ENCODE results near the gene SYT9. TPM values are rescaled to one million over a fixed set of nuclear protein-coding genes. Genes with fewer than 3 reads are reported as not detected.

Gene SYT9
- total and polyA plus RNA-seq, 2 donors (not counting 3 experiments of a cell fraction or from before 2014, with no cell fraction given) = 0.23 TPM; not detected in 1

- H3K4me3 ChIP-seq (replicated peaks in 1 of 3; ENCODE audit: insufficient read depth in 1 of 3, low read depth in 1 of 3, low read length in 3 of 3) = no peak overlapping the region
- peak overlapping the region; percentile 82 for H3K27ac ChIP-seq (ENCODE audit: insufficient read depth, low read depth, low read length)
- H3K27me3 ChIP-seq (ENCODE audit: control insufficient read depth in 2 of 2, insufficient read depth in 2 of 2, low read length in 2 of 2) = no peaks in the 10 kb centered on the region
- no TSS peak for BruUV-seq (replicated peaks)
- H3K4me2 ChIP-seq (ENCODE audit: insufficient read depth, low read length) = peak overlapping the region; percentile 46
- H3K36me3 ChIP-seq (ENCODE audit: control insufficient read depth in 2 of 2, extremely low read depth in 1 of 2, insufficient read depth in 2 of 2, low read length in 2 of 2) = no peaks in the 10 kb centered on the region
- peaks cover 15% of the 10 kb centered on the region for H3K4me1 ChIP-seq (ENCODE audit: control insufficient read depth, extremely low read depth, insufficient read depth, low read length)
- peak; percentile 67 for FAIRE-seq
- CTCF ChIA-PET = no interaction called here
- dilution Hi-C loops (cut with MboI; ENCODE audit: extremely low pct_ligation_motif_present, low sequenced_read_pairs) = no loop called here
- TF ChIP-seq POLR2A (IDR thresholded peaks at IDR 0.05; ENCODE audit: low read depth, low read length) (no peak), POLR2AphosphoS5 (IDR thresholded peaks at IDR 0.05; ENCODE audit: insufficient read depth, low read depth, low read length) (peak; percentile 39), JUN (IDR thresholded peaks at IDR 0.05; ENCODE audit: borderline replicate concordance, insufficient read depth, insufficient read length, low read depth) (peak; percentile 52), GATA2 (IDR thresholded peaks at IDR 0.05; ENCODE audit: insufficient read depth, insufficient read length, low read depth, low read length) (no peak), MYC (IDR thresholded peaks at IDR 0.05; ENCODE audit: low read depth, low read length) (no peak), EZH2 (IDR thresholded peaks at IDR 0.05; ENCODE audit: borderline replicate concordance, low read depth, low read length, severe bottlenecking) (no peak), FOS (IDR thresholded peaks at IDR 0.05; ENCODE audit: borderline replicate concordance, insufficient read depth, low read length) (peak; percentile 84), MAX (IDR thresholded peaks at IDR 0.05; ENCODE audit: insufficient read depth, insufficient read length) (no peak)
- TF ChIP-seq, protein P1, sequence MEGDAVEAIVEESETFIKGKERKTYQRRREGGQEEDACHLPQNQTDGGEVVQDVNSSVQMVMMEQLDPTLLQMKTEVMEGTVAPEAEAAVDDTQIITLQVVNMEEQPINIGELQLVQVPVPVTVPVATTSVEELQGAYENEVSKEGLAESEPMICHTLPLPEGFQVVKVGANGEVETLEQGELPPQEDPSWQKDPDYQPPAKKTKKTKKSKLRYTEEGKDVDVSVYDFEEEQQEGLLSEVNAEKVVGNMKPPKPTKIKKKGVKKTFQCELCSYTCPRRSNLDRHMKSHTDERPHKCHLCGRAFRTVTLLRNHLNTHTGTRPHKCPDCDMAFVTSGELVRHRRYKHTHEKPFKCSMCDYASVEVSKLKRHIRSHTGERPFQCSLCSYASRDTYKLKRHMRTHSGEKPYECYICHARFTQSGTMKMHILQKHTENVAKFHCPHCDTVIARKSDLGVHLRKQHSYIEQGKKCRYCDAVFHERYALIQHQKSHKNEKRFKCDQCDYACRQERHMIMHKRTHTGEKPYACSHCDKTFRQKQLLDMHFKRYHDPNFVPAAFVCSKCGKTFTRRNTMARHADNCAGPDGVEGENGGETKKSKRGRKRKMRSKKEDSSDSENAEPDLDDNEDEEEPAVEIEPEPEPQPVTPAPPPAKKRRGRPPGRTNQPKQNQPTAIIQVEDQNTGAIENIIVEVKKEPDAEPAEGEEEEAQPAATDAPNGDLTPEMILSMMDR (IDR thresholded peaks at IDR 0.05; ENCODE audit: extremely low read depth in 1 of 2, insufficient read depth in 1 of 2, low read depth in 1 of 2, low read length in 2 of 2) = no peak
- H3K9ac ChIP-seq (replicated peaks; ENCODE audit: extremely low read depth, insufficient read depth, low read length) = peak overlapping the region; percentile 13
- POLR2A ChIA-PET = no interaction called here
- H3K9me3 ChIP-seq (replicated peaks; ENCODE audit: control insufficient read depth, insufficient read depth, low read length) = no peaks in the 10 kb centered on the region
- peak overlapping the region; percentile 66 for H2AFZ ChIP-seq (ENCODE audit: low read depth, low read length)
- H3K79me2 ChIP-seq (ENCODE audit: control insufficient read depth, insufficient read depth, low read length) = no peaks in the 10 kb centered on the region
- H4K20me1 ChIP-seq (replicated peaks; ENCODE audit: control insufficient read depth, extremely low read depth, insufficient read depth, low read length) = no peaks in the 10 kb centered on the region
- peak; percentile 89 for DNase-seq (ENCODE audit: low read depth, low spot score)
- intact Hi-C loops (cut with micrococcal nuclease) = no loop called here
- no peaks in the 10 kb centered on the region for H3K9me1 ChIP-seq (replicated peaks; ENCODE audit: control insufficient read depth, extremely low read depth, insufficient read depth, low read length)
Measured at GRCh38 chr11:7204778-7205177, 46.9 kb upstream of the SYT9 start.

All from endothelial cell of umbilical vein (primary cell).